ENCODE measurements around the gene NXPH1. TPM values are rescaled to one million over a fixed set of nuclear protein-coding genes. Genes with fewer than 3 reads are reported as not detected.

NXPH1 gene
- total RNA-seq, 1 experiment from 2014 or later, result not detected

DNA sequence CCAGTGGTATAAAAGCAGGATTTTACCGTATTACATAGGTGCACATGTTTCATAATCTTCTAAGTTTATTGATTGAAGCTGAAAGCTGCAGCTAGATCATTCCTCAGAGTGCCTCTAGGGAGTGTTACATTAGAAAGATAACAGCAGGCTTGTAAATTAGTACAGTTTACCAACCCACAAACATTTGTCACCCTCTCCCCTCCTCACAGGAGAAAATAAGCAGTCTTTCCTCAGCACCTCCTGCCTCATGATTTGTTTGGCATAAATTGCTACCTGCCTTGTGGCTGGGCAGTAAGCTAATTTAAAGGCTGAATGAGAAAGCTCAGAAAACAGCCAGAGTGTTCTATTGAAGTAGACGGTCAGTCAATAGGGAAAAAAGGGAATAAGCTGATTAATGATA, 74.2 kb downstream of the NXPH1 start:
- CTCF ChIA-PET, result interaction anchor here (0.9 to 1.2 kb wide), 3 partner anchors 14 to 71 kb away, joined by 3 read pairs; no protein-coding TSS in a partner anchor
- no peaks in the 10 kb centered on the region for H3K36me3 Mint-ChIP-seq (ENCODE audit: insufficient read depth, unreplicated experiment)
- DNase-seq, result no peak
- BruUV-seq (replicated peaks), result no TSS peak
- intact Hi-C loops (cut with micrococcal nuclease; ENCODE audit: unreplicated experiment), result no loop called here
- no peak overlapping the region for H3K4me3 Mint-ChIP-seq (ENCODE audit: low read depth, unreplicated experiment)
- H3K4me1 Mint-ChIP-seq (ENCODE audit: low read depth, unreplicated experiment), result no peaks in the 10 kb centered on the region
- no peaks in the 10 kb centered on the region for H3K27me3 Mint-ChIP-seq (ENCODE audit: unreplicated experiment)
- no peaks in the 10 kb centered on the region for H3K9me3 Mint-ChIP-seq (ENCODE audit: low read depth, unreplicated experiment)
- no peak overlapping the region for H3K27ac Mint-ChIP-seq (ENCODE audit: unreplicated experiment)
- TF ChIP-seq, protein P1, sequence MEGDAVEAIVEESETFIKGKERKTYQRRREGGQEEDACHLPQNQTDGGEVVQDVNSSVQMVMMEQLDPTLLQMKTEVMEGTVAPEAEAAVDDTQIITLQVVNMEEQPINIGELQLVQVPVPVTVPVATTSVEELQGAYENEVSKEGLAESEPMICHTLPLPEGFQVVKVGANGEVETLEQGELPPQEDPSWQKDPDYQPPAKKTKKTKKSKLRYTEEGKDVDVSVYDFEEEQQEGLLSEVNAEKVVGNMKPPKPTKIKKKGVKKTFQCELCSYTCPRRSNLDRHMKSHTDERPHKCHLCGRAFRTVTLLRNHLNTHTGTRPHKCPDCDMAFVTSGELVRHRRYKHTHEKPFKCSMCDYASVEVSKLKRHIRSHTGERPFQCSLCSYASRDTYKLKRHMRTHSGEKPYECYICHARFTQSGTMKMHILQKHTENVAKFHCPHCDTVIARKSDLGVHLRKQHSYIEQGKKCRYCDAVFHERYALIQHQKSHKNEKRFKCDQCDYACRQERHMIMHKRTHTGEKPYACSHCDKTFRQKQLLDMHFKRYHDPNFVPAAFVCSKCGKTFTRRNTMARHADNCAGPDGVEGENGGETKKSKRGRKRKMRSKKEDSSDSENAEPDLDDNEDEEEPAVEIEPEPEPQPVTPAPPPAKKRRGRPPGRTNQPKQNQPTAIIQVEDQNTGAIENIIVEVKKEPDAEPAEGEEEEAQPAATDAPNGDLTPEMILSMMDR (IDR thresholded peaks at IDR 0.05; ENCODE audit: unreplicated experiment), result no peak

DNA sequence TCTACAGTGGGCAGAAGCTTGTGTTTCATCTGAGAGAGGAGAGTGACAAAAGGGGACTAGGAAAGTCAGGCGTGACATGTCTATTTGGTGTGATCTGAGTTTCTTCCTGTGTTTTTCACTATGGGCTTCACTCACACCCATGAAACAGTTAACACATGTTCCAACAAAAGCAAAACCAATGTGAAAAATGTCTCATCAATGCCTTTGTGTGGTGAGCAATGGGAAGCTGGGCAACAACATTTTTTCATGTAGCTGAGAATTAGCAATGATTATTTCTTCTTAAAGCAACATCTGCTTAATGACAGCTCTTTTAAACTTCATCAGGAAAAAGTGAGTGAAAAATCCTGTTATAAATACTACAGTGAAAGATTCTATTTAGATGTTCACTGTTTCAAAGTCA, 76.2 kb downstream of the NXPH1 start:
- H3K4me1 Mint-ChIP-seq (ENCODE audit: low read depth, unreplicated experiment), result no peaks in the 10 kb centered on the region
- no peak overlapping the region for H3K27ac Mint-ChIP-seq (ENCODE audit: unreplicated experiment)
- H3K36me3 Mint-ChIP-seq (ENCODE audit: insufficient read depth, unreplicated experiment), result no peaks in the 10 kb centered on the region
- TF ChIP-seq, protein P1 (IDR thresholded peaks at IDR 0.05; ENCODE audit: unreplicated experiment), result no peak
- intact Hi-C loops (cut with micrococcal nuclease; ENCODE audit: unreplicated experiment), result no loop called here
- H3K9me3 Mint-ChIP-seq (ENCODE audit: low read depth, unreplicated experiment), result no peaks in the 10 kb centered on the region
- CTCF ChIA-PET, result interaction anchor here (1.3 kb wide), 1 partner anchor 17 kb away, joined by 5 read pairs; no protein-coding TSS in a partner anchor
- BruUV-seq (replicated peaks), result no TSS peak
- no peak for DNase-seq
- no peaks in the 10 kb centered on the region for H3K27me3 Mint-ChIP-seq (ENCODE audit: unreplicated experiment)
- H3K4me3 Mint-ChIP-seq (ENCODE audit: low read depth, unreplicated experiment), result no peak overlapping the region

- CTCF ChIA-PET, result no interaction called here
- H3K27me3 Mint-ChIP-seq (ENCODE audit: unreplicated experiment), result no peaks in the 10 kb centered on the region
- H3K4me1 Mint-ChIP-seq (ENCODE audit: low read depth, unreplicated experiment), result no peaks in the 10 kb centered on the region
- no peaks in the 10 kb centered on the region for H3K36me3 Mint-ChIP-seq (ENCODE audit: insufficient read depth, unreplicated experiment)
- H3K4me3 Mint-ChIP-seq (ENCODE audit: low read depth, unreplicated experiment), result no peak overlapping the region
- no TSS peak for BruUV-seq (replicated peaks)
- no peak overlapping the region for H3K27ac Mint-ChIP-seq (ENCODE audit: unreplicated experiment)
- no peaks in the 10 kb centered on the region for H3K9me3 Mint-ChIP-seq (ENCODE audit: low read depth, unreplicated experiment)
- no peak for DNase-seq
- TF ChIP-seq, protein P1 (IDR thresholded peaks at IDR 0.05; ENCODE audit: unreplicated experiment), result no peak
- intact Hi-C loops (cut with micrococcal nuclease; ENCODE audit: unreplicated experiment), result no loop called here
Measured at GRCh38 chr7:8511855-8512254, 78.4 kb downstream of the NXPH1 start.

DNA sequence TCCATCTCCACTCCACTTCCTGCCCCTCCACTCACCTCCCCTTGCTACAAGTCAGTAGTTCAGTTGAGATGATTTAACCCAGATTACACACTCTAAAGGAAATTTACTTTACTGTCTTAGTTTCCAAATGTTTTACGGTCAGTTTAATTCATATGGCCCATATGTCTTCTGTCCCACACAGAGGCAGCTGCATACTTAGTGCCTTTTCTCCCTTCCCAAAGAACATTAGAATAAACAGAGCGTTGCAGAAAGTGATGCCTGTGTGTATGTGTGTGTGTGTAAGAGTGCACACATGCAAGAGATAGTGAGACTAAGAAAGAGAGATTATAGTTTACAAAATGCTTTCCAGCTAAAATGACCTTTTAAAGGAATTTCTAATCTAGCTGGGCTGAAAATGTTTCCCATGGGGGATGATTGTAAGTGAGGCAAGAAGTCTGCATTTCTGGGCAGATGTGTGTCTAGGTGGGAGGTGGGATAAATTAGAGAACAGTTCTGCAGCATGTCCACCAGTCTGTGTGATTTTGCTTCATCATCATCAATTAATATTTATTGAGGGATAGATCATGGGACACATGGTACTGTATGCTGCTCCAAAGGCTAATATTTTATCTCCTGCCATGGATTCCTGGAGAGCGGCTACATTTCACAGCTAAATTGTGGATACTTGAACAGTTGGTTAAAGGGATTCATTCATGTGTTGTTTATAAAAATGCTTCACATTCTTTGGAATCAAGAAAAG, 81.5 kb downstream of the NXPH1 start:
- no peaks in the 10 kb centered on the region for H3K27me3 Mint-ChIP-seq (ENCODE audit: unreplicated experiment)
- DNase-seq, result no peak
- intact Hi-C loops (cut with micrococcal nuclease; ENCODE audit: unreplicated experiment), result no loop called here
- H3K27ac Mint-ChIP-seq (ENCODE audit: unreplicated experiment), result no peak overlapping the region
- no peaks in the 10 kb centered on the region for H3K36me3 Mint-ChIP-seq (ENCODE audit: insufficient read depth, unreplicated experiment)
- H3K9me3 Mint-ChIP-seq (ENCODE audit: low read depth, unreplicated experiment), result no peaks in the 10 kb centered on the region
- H3K4me3 Mint-ChIP-seq (ENCODE audit: low read depth, unreplicated experiment), result no peak overlapping the region
- TF ChIP-seq, protein P1 (IDR thresholded peaks at IDR 0.05; ENCODE audit: unreplicated experiment), result no peak
- CTCF ChIA-PET, result interaction anchor here (0.6 to 0.7 kb wide), 2 partner anchors 22 to 224 kb away, joined by 3 to 10 read pairs; no protein-coding TSS in a partner anchor
- BruUV-seq (replicated peaks), result no TSS peak
- no peaks in the 10 kb centered on the region for H3K4me1 Mint-ChIP-seq (ENCODE audit: low read depth, unreplicated experiment)
